ENCODE measurements around the gene MVB12B.

The MVB12B gene

GRCh38 chr9:126329476-126330275, 3.0 kb downstream of the MVB12B start:
- no peak for TF ChIP-seq CTCF (IDR thresholded peaks at IDR 0.05; ENCODE audit: extremely low read depth, insufficient read depth, missing control alignments)
- no peak for DNase-seq (ENCODE audit: low spot score)
- in situ Hi-C loops (cut with MboI; ENCODE audit: low pct_unique_long_range_greater_than_20kb, low sequenced_read_pairs, unreplicated experiment), result no loop called here

DNA sequence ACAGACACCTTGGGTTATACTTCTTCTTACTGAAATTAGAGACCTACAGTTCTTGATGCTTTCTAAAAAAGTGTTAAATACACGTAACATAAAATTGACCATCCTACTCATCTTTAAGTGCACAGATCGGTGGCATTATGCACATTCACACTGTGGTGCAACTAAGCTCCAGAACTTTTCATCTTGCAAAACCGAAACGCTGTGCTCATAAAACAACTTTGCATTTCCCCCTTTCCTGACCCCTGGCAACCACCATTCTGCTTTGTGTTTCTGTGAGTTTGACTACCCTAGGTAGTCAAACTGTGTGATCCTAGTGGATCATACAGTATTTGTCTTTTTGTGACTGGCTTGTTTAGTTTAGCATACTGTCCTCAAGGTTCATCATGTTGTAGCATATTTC, 3.9 kb downstream of the MVB12B start:
- no peak for TF ChIP-seq CTCF (IDR thresholded peaks at IDR 0.05; ENCODE audit: extremely low read depth, insufficient read depth, missing control alignments)
- in situ Hi-C loops (cut with MboI; ENCODE audit: low pct_unique_long_range_greater_than_20kb, low sequenced_read_pairs, unreplicated experiment), result no loop called here
- no peak for DNase-seq (ENCODE audit: low spot score)

GRCh38 chr9:126331964-126332748, 5.5 kb downstream of the MVB12B start:
- no peak for DNase-seq (ENCODE audit: low spot score)
- in situ Hi-C loops (cut with MboI; ENCODE audit: low pct_unique_long_range_greater_than_20kb, low sequenced_read_pairs, unreplicated experiment), result no loop called here
- no peak for TF ChIP-seq CTCF (IDR thresholded peaks at IDR 0.05; ENCODE audit: extremely low read depth, insufficient read depth, missing control alignments)

- in situ Hi-C loops (cut with MboI; ENCODE audit: low pct_unique_long_range_greater_than_20kb, low sequenced_read_pairs, unreplicated experiment), result no loop called here
- no peak for TF ChIP-seq CTCF (IDR thresholded peaks at IDR 0.05; ENCODE audit: extremely low read depth, insufficient read depth, missing control alignments)
- no peak for DNase-seq (ENCODE audit: low spot score)
Observed at GRCh38 chr9:126334721-126335621, 8.3 kb downstream of the MVB12B start.

DNA sequence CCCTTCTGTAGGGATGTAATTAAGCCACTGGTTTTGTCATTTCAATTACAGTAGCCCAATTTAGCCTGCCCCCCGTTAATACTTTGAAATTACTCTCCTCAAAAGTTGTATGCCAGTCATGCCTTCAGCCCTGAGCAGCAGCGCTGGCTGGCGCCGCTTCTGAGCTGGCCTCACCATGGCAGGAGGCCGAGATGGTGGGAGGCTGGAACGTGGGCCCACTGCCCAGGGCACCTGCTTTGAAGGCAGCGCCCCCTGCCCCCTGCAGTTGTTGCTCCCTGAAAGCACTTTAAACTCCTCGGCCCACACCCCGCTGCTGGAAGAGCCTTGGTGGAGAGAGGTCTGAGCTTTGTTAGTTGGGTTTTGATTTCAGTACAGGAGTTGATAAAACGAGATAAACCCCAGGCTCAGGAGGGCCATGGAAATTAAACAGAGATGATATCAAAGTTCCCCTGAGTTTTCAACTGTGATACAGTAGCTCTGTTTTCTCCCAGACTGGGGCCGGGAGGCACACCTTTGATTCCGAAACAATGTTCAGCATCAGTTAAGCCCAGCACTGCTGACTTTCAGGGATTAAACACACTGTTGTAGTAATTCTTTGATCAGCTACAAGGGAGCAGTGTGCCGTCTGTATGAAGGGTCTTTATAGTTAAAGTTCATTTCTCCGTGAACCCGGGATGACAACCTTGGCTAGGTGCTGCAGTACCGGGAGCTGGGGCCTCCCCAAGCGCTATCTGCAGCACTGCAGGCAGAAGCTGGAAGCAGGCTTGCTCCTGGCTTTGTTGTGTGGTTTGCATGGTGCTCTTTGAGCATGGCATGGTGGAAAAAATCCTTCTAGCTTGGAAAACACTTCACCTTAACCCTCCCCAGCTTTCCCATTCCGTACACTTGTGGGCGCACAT, 9.5 kb downstream of the MVB12B start:
- no peak for TF ChIP-seq CTCF (IDR thresholded peaks at IDR 0.05; ENCODE audit: extremely low read depth, insufficient read depth, missing control alignments)
- in situ Hi-C loops (cut with MboI; ENCODE audit: low pct_unique_long_range_greater_than_20kb, low sequenced_read_pairs, unreplicated experiment), result no loop called here
- no peak for DNase-seq (ENCODE audit: low spot score)
